Breast epithelium (tissue), 3 donors: ENCODE data around the gene BAZ2B.

ENCODE experiments used
- CTCF ChIP-seq, 3 donors: fragments of 450-650 bp; IDR thresholded peaks; one replicate each; pipeline ENCODE4 v1.5.1; 2016 to 2017; ENCODE audit warnings: antibody characterized with exemption in 3 of 3, mild to moderate bottlenecking in 3 of 3, moderate library complexity in 3 of 3
- POLR2A ChIP-seq: fragments of 450-650 bp; IDR thresholded peaks from one replicate; pipeline ENCODE4 v1.6.1; 2016; ENCODE audit warnings: antibody characterized with exemption, mild to moderate bottlenecking, moderate library complexity
- POLR2AphosphoS5 ChIP-seq, 3 donors: sonication (generic); formaldehyde crosslinking; IDR thresholded peaks; one replicate each; pipeline ENCODE4 v1.6.1; 2017; ENCODE audit warnings: antibody characterized with exemption in 3 of 3

- TF ChIP-seq CTCF (IDR thresholded peaks at IDR 0.05) (no peak), POLR2A (no peak), POLR2AphosphoS5 (IDR thresholded peaks at IDR 0.05) (no peak)
Measured at GRCh38 chr2:159526433-159526832, 89.9 kb downstream of the BAZ2B start.
